H9 (cell line): ENCODE measurements around the gene SIGLEC5. TPM values are rescaled to one million over a fixed set of nuclear protein-coding genes. Genes with fewer than 3 reads are reported as not detected.

ENCODE experiments used
- DNase-seq: peaks from one replicate; pipeline ENCODE4 v3.0.0-alpha.2; 2017
- H2AFZ ChIP-seq: one replicate; pipeline ENCODE4 v1.6.1; 2013; ENCODE audit warnings: mild to moderate bottlenecking, low read length, control low read depth, moderate library complexity
- H2AK5ac ChIP-seq: 2 replicates; pipeline ENCODE4 v1.6.1; 2013; ENCODE audit warnings: low read length, control low read depth, mixed read lengths; ENCODE audit not compliant: insufficient read length
- H2BK120ac ChIP-seq: one replicate; pipeline ENCODE4 v1.6.1; 2013; ENCODE audit warnings: low read depth, mild to moderate bottlenecking, low read length, control low read depth, inconsistent platforms; ENCODE audit not compliant: poor library complexity, severe bottlenecking
- H2BK12ac ChIP-seq: 2 replicates; pipeline ENCODE4 v1.6.1; 2013; ENCODE audit warnings: low read length, control low read depth, mixed read lengths, low read depth; ENCODE audit not compliant: insufficient read length
- H2BK15ac ChIP-seq: 2 replicates; pipeline ENCODE4 v1.6.1; 2013; ENCODE audit warnings: low read depth, low read length, control low read depth
- H2BK20ac ChIP-seq: one replicate; pipeline ENCODE4 v1.6.1; 2013; ENCODE audit warnings: low read depth, mild to moderate bottlenecking, low read length, control low read depth, inconsistent platforms; ENCODE audit not compliant: poor library complexity, severe bottlenecking
- H2BK5ac ChIP-seq: 2 replicates; pipeline ENCODE4 v1.6.1; 2013; ENCODE audit warnings: low read length, control low read depth, mixed read lengths; ENCODE audit not compliant: insufficient read length
- H3K14ac ChIP-seq: 2 replicates; pipeline ENCODE4 v1.6.1; 2013; ENCODE audit warnings: low read length, control low read depth; ENCODE audit not compliant: insufficient read depth
- H3K18ac ChIP-seq: 2 replicates; pipeline ENCODE4 v1.6.1; 2013; ENCODE audit warnings: low read depth, mild to moderate bottlenecking, mixed read lengths, low read length, control low read depth; ENCODE audit not compliant: insufficient read length
- H3K23ac ChIP-seq: 2 replicates; pipeline ENCODE4 v1.6.1; 2013; ENCODE audit warnings: low read length, control low read depth, mixed read lengths, low read depth; ENCODE audit not compliant: insufficient read length
- H3K23me2 ChIP-seq: 2 replicates; pipeline ENCODE4 v1.6.1; 2013; ENCODE audit warnings: low read depth, mild to moderate bottlenecking, mixed read lengths, low read length, control low read depth; ENCODE audit not compliant: insufficient read length, poor library complexity, severe bottlenecking
- H3K27ac ChIP-seq: 2 replicates; pipeline ENCODE4 v1.5.1; 2013; ENCODE audit warnings: low read length, control low read depth, mixed read lengths, low read depth; ENCODE audit not compliant: insufficient read length
- H3K27me3 ChIP-seq: 2 replicates; pipeline ENCODE4 v1.6.1; 2013; ENCODE audit warnings: low read length, control low read depth, inconsistent platforms; ENCODE audit not compliant: insufficient read depth
- H3K4ac ChIP-seq: 2 replicates; pipeline ENCODE4 v1.6.1; 2013; ENCODE audit warnings: low read depth, mild to moderate bottlenecking, control low read depth, inconsistent platforms, low read length, moderate library complexity
- H3K4me1 ChIP-seq: 2 replicates; pipeline ENCODE4 v1.6.1; 2013; ENCODE audit warnings: low read length, control low read depth, inconsistent platforms; ENCODE audit not compliant: insufficient read depth
- H3K4me2 ChIP-seq: 2 replicates; pipeline ENCODE4 v1.6.1; 2013; ENCODE audit warnings: low read length, control low read depth, mixed read lengths; ENCODE audit not compliant: insufficient read length, insufficient read depth
- H3K56ac ChIP-seq: 2 replicates; pipeline ENCODE4 v1.6.1; 2013; ENCODE audit warnings: low read depth, mild to moderate bottlenecking, mixed read lengths, low read length, control low read depth; ENCODE audit not compliant: insufficient read length
- H3K79me1 ChIP-seq: 2 replicates; pipeline ENCODE4 v1.6.1; 2013; ENCODE audit warnings: low read depth, mild to moderate bottlenecking, moderate library complexity, low read length, control low read depth, inconsistent platforms; ENCODE audit not compliant: insufficient read depth, poor library complexity, severe bottlenecking
- H3K79me2 ChIP-seq: 2 replicates; pipeline ENCODE4 v1.6.1; 2013; ENCODE audit warnings: low read length, control low read depth, inconsistent platforms; ENCODE audit not compliant: insufficient read depth
- H3K9ac ChIP-seq: 2 replicates; pipeline ENCODE4 v1.6.1; 2013; ENCODE audit warnings: low read length, control low read depth, mixed read lengths; ENCODE audit not compliant: insufficient read length; ENCODE audit errors: extremely low read depth
- H3K9me3 ChIP-seq: one replicate; pipeline ENCODE4 v1.6.1; 2013; ENCODE audit warnings: low read depth, low read length, inconsistent platforms; ENCODE audit not compliant: control insufficient read depth
- H3T11ph ChIP-seq: one replicate; pipeline ENCODE4 v1.6.1; 2013; ENCODE audit warnings: mild to moderate bottlenecking, low read length, control low read depth, inconsistent platforms
- H4K20me1 ChIP-seq: one replicate; pipeline ENCODE4 v1.6.1; 2013; ENCODE audit not compliant: control insufficient read depth, insufficient read length, insufficient read depth
- H4K5ac ChIP-seq: 2 replicates; pipeline ENCODE4 v1.6.1; 2013; ENCODE audit warnings: low read depth, mild to moderate bottlenecking, mixed read lengths, low read length, control low read depth; ENCODE audit not compliant: insufficient read length
- H4K8ac ChIP-seq: replicated peaks from 2 replicates; pipeline ENCODE4 v1.6.1; 2013; ENCODE audit warnings: low read length, control low read depth, mixed read lengths, low read depth; ENCODE audit not compliant: insufficient read length
- H4K91ac ChIP-seq: 2 replicates; pipeline ENCODE4 v1.6.1; 2013; ENCODE audit warnings: low read depth, mild to moderate bottlenecking, moderate library complexity, mixed read lengths, low read length, control low read depth; ENCODE audit not compliant: insufficient read length
- H3K27ac Mint-ChIP-seq, 3 experiments: 2 replicates in 2 of 3; 3 replicates in 1 of 3; pipeline ENCODE4 v1.8.0; 2020 to 2021; ENCODE audit warnings: mixed read lengths in 3 of 3, mild to moderate bottlenecking in 1 of 3, moderate library complexity in 1 of 3
- H3K27me3 Mint-ChIP-seq: 2 replicates; pipeline ENCODE4 v1.8.0; 2021; ENCODE audit warnings: low read depth, mild to moderate bottlenecking, moderate library complexity, mixed read lengths
- H3K36me3 Mint-ChIP-seq, 3 experiments: 2 replicates in 2 of 3; 3 replicates in 1 of 3; pipeline ENCODE4 v1.8.0; 2020 to 2021; ENCODE audit warnings: low read depth in 3 of 3, mixed read lengths in 3 of 3; ENCODE audit not compliant: insufficient read depth in 1 of 3
- H3K4me1 Mint-ChIP-seq, 2 experiments: 2 replicates each; pipeline ENCODE4 v1.8.0; 2020; ENCODE audit warnings: mixed read lengths in 2 of 2
- H3K4me3 Mint-ChIP-seq, 2 experiments: 2 replicates in 1 of 2; 3 replicates in 1 of 2; pipeline ENCODE4 v1.8.0; 2020 to 2021; ENCODE audit warnings: mild to moderate bottlenecking in 2 of 2, mixed read lengths in 2 of 2, moderate library complexity in 1 of 2
- H3K9me3 Mint-ChIP-seq, 2 experiments: 2 replicates in 1 of 2; 3 replicates in 1 of 2; pipeline ENCODE4 v1.8.0; 2020; ENCODE audit warnings: mild to moderate bottlenecking in 2 of 2, mixed read lengths in 2 of 2, moderate library complexity in 1 of 2
- WGBS: extraction: QIAGEN DNeasy Blood & Tissue Kit; methylation state at CpG from one replicate; pipeline ENCODE4 v1.1.7; 2013; ENCODE audit warnings: missing lambda C conversion rate, low lambda C conversion rate, mixed read lengths; ENCODE audit not compliant: insufficient read length; ENCODE audit errors: extremely low coverage; 5-methylcytosine and 5-hydroxymethylcytosine counted together
- total RNA-seq: library from RNA; stranded (reverse); gene quantifications from 2 replicates; pipeline ENCODE4 v1.2.1, GENCODE V29; 2021
- TF ChIP-seq, protein P1 (sequence below): fragments of 200-600 bp; sonication (generic); conservative IDR thresholded peaks from 3 replicates; pipeline ENCODE4 v1.8.0; 2021; ENCODE audit warnings: antibody characterized with exemption, mild to moderate bottlenecking

Gene SIGLEC5
- total RNA-seq, 1 experiment from 2014 or later = not detected

DNA sequence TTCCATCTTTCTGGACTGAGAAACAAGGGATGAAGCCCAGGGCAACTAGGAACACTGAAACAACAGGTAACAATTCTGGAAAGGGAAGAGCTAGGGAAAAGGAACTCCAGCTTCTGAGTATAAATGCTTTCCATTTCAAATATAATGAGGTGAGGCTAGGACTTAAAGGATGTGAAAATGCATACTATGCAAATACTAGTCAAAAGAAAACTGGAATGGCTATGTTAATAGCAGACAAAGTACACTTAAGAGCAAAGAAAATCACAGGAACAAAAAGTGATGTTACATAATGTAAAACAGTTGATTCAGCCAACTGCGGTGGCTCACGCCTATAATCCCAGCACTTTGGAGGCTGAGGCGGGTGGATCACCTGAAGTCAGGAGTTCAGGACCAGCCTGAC is 10.2 kb upstream of the SIGLEC5 start:
- H2BK120ac ChIP-seq = no peak overlapping the region
- H3K18ac ChIP-seq = no peak overlapping the region
- no CpG with 5 or more reads among the region's 3 CpGs for WGBS
- H3K4me3 Mint-ChIP-seq = no peak overlapping the region
- no peak overlapping the region for H3K4ac ChIP-seq
- peaks cover 79 to 95% of the 10 kb centered on the region in 2 experiments for H3K9me3 Mint-ChIP-seq
- H4K8ac ChIP-seq = no peak overlapping the region
- H3K27me3 ChIP-seq = no peaks in the 10 kb centered on the region
- H3K79me1 ChIP-seq = no peaks in the 10 kb centered on the region
- H2BK12ac ChIP-seq = no peak overlapping the region
- no peak overlapping the region for H3K56ac ChIP-seq
- H3K27ac ChIP-seq = no peak overlapping the region
- TF ChIP-seq, protein P1, sequence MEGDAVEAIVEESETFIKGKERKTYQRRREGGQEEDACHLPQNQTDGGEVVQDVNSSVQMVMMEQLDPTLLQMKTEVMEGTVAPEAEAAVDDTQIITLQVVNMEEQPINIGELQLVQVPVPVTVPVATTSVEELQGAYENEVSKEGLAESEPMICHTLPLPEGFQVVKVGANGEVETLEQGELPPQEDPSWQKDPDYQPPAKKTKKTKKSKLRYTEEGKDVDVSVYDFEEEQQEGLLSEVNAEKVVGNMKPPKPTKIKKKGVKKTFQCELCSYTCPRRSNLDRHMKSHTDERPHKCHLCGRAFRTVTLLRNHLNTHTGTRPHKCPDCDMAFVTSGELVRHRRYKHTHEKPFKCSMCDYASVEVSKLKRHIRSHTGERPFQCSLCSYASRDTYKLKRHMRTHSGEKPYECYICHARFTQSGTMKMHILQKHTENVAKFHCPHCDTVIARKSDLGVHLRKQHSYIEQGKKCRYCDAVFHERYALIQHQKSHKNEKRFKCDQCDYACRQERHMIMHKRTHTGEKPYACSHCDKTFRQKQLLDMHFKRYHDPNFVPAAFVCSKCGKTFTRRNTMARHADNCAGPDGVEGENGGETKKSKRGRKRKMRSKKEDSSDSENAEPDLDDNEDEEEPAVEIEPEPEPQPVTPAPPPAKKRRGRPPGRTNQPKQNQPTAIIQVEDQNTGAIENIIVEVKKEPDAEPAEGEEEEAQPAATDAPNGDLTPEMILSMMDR = no peak
- H3K14ac ChIP-seq = no peak overlapping the region
- H3K79me2 ChIP-seq = no peaks in the 10 kb centered on the region
- H3K4me1 Mint-ChIP-seq = peaks cover 0 to 4% of the 10 kb centered on the region in 2 experiments; a peak in 2 of 4 replicates
- no peak overlapping the region for H2BK5ac ChIP-seq
- H3K27ac Mint-ChIP-seq = no peak overlapping the region
- H3K4me2 ChIP-seq = no peak overlapping the region
- no peaks in the 10 kb centered on the region for H3K23me2 ChIP-seq
- no peak overlapping the region for H2BK20ac ChIP-seq
- H4K5ac ChIP-seq = no peak overlapping the region
- no peak overlapping the region for H2BK15ac ChIP-seq
- no peak overlapping the region for H3T11ph ChIP-seq
- no peak overlapping the region for H4K91ac ChIP-seq
- peaks cover 3 to 6% (median 4%) of the 10 kb centered on the region in 3 experiments; a peak in 5 of 7 replicates for H3K36me3 Mint-ChIP-seq
- H3K4me1 ChIP-seq = no peaks in the 10 kb centered on the region
- H2AK5ac ChIP-seq = no peak overlapping the region
- peaks cover 10% of the 10 kb centered on the region for H3K9me3 ChIP-seq
- no peak for DNase-seq
- peaks cover 26% of the 10 kb centered on the region for H3K27me3 Mint-ChIP-seq
- no peaks in the 10 kb centered on the region for H4K20me1 ChIP-seq
- no peak overlapping the region for H3K9ac ChIP-seq
- no peak overlapping the region for H2AFZ ChIP-seq
- no peak overlapping the region for H3K23ac ChIP-seq
